ENCODE measurements around the gene DDX23. TPM values are rescaled to one million over a fixed set of nuclear protein-coding genes. Genes with fewer than 3 reads are reported as not detected.

Gene DDX23
- total RNA-seq, 1 donor, result 53.6 TPM

DNA sequence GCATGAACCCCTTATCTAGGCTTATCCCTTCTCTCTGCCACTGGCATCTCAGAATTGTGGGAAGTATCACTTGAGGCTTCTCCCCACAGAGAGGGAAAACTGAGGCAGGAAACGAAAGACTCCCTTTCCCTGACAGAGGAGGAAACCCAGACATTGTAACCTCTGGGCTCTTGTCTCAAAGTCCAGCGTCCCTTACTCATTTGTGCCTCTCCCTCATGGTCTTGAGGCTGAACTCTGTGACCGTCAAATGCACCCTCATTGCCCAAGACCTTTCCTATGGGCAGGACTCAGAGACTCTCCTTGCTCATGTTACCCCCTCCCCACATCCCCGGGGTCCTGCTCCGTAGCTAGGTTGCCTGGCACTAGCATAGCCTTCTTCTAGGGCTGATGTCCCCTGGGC, 29.8 kb downstream of the DDX23 start:
- TF ChIP-seq, protein P1, sequence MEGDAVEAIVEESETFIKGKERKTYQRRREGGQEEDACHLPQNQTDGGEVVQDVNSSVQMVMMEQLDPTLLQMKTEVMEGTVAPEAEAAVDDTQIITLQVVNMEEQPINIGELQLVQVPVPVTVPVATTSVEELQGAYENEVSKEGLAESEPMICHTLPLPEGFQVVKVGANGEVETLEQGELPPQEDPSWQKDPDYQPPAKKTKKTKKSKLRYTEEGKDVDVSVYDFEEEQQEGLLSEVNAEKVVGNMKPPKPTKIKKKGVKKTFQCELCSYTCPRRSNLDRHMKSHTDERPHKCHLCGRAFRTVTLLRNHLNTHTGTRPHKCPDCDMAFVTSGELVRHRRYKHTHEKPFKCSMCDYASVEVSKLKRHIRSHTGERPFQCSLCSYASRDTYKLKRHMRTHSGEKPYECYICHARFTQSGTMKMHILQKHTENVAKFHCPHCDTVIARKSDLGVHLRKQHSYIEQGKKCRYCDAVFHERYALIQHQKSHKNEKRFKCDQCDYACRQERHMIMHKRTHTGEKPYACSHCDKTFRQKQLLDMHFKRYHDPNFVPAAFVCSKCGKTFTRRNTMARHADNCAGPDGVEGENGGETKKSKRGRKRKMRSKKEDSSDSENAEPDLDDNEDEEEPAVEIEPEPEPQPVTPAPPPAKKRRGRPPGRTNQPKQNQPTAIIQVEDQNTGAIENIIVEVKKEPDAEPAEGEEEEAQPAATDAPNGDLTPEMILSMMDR (IDR thresholded peaks at IDR 0.05; ENCODE audit: extremely low read depth, low read depth, low read length), result no peak
- Histone ChIP-seq H3K4me2 (ENCODE audit: insufficient read depth, low read length) (no peak overlapping the region), H4K20me1 (ENCODE audit: insufficient read depth, low read length) (peaks cover 19% of the 10 kb centered on the region), H2AFZ (ENCODE audit: low read length) (no peak overlapping the region), H3K36me3 (ENCODE audit: insufficient read depth, low read length) (peaks cover 8% of the 10 kb centered on the region), H3K27me3 (ENCODE audit: insufficient read depth, low read length) (no peaks in the 10 kb centered on the region), H3K9me3 (ENCODE audit: low read depth, low read length) (no peaks in the 10 kb centered on the region), H3K27ac (ENCODE audit: low read depth, low read length) (no peak overlapping the region), H3K79me2 (ENCODE audit: insufficient read depth, low read length) (peaks cover 2% of the 10 kb centered on the region), H3K4me1 (ENCODE audit: insufficient read depth, low read length) (peaks cover 6% of the 10 kb centered on the region), H3K4me3 (ENCODE audit: insufficient read depth, low read length) (no peak overlapping the region)
- peak; percentile 14 for DNase-seq (ENCODE audit: insufficient read length, low spot score, missing footprints)

DNA sequence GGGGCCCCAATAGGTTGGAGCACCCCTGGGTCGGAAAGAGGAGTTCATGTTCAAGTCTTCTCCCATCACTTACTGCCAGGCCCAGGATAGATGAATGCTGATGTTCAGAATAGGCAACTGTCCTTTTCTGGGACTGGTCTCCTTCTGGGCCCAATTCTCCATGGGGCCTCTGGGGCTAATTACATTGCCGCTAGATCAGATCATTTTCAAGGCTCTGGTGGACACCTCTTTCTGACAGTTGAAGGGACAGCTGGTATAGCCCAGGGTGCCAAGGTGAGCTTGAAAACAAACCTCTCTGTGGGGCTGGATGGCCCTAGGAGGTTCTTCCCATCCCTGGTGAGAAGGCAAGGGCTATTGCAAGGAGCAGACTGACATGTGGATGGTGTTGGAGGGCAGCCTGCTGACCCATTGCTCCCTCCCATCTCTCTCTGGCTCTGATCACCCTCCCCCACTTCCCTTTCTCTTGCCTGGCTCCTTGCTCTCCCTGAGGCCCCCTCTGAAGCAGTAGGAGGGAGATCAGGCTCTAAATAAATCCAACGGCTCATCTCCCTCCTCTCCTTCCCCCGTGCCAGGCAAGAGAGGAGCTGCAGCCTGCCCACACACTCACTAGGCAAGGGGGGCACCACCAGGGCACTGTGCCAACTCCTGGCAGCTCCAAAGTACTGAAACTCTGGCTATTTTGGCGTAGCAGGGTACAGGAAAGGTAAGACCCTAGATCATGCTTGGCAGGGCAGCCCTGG, 31.8 kb downstream of the DDX23 start:
- H3K27ac ChIP-seq (ENCODE audit: low read depth, low read length), result no peak overlapping the region
- no peaks in the 10 kb centered on the region for H3K9me3 ChIP-seq (ENCODE audit: low read depth, low read length)
- H2AFZ ChIP-seq (ENCODE audit: low read length), result no peak overlapping the region
- H3K4me1 ChIP-seq (ENCODE audit: insufficient read depth, low read length), result peaks cover 14% of the 10 kb centered on the region
- TF ChIP-seq, protein P1 (IDR thresholded peaks at IDR 0.05; ENCODE audit: extremely low read depth, low read depth, low read length), result no peak
- H3K4me2 ChIP-seq (ENCODE audit: insufficient read depth, low read length), result no peak overlapping the region
- H3K4me3 ChIP-seq (ENCODE audit: insufficient read depth, low read length), result no peak overlapping the region
- H3K27me3 ChIP-seq (ENCODE audit: insufficient read depth, low read length), result no peaks in the 10 kb centered on the region
- DNase-seq (ENCODE audit: insufficient read length, low spot score, missing footprints), result peak; percentile 58
- H3K79me2 ChIP-seq (ENCODE audit: insufficient read depth, low read length), result peaks cover 14% of the 10 kb centered on the region
- peaks cover 3% of the 10 kb centered on the region for H3K36me3 ChIP-seq (ENCODE audit: insufficient read depth, low read length)
- peaks cover 23% of the 10 kb centered on the region for H4K20me1 ChIP-seq (ENCODE audit: insufficient read depth, low read length)

DNA sequence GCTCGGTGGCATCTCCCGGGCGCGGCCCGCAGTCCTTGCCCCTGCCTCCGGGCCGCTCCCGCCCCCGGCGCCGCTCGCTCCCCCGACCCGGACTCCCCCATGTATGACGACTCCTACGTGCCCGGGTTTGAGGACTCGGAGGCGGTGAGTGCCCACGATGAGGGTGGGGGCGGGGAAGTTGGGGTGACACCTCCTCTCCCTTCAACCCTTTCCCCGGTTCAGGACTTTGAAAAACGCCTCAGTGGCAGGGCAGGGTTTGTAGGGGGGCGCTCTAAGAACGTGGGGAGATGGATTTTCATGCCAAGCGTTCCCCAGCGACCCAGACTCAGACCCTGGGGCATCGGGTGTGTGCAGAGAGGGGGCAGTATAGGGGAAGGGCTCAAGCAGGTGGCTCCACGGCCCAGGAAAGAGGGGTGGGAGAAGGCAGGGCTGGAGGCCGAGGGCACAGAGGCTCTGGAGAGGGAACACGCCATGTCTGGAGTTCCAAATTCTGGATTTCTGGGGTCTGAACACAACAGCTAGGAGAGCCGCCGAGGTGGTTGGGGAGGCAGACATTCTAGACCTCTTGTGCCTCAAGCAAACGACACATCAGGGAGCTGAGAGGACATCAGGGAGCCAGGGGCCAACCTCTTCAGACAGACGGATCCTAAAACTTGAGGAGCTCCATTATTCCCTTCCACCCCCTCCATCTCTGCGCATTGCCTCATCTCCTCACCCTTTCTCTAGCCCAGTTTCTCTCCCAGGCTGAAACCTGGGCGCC, 33.0 kb downstream of the DDX23 start:
- H3K9me3 ChIP-seq (ENCODE audit: low read depth, low read length), result no peaks in the 10 kb centered on the region
- H3K79me2 ChIP-seq (ENCODE audit: insufficient read depth, low read length), result peaks cover 19% of the 10 kb centered on the region
- H2AFZ ChIP-seq (ENCODE audit: low read length), result no peak overlapping the region
- H3K4me3 ChIP-seq (ENCODE audit: insufficient read depth, low read length), result peak overlapping the region; percentile 79
- peak; percentile 65 for DNase-seq (ENCODE audit: insufficient read length, low spot score, missing footprints)
- TF ChIP-seq, protein P1 (IDR thresholded peaks at IDR 0.05; ENCODE audit: extremely low read depth, low read depth, low read length), result no peak
- H3K4me1 ChIP-seq (ENCODE audit: insufficient read depth, low read length), result peaks cover 18% of the 10 kb centered on the region
- no peaks in the 10 kb centered on the region for H3K27me3 ChIP-seq (ENCODE audit: insufficient read depth, low read length)
- peak overlapping the region; percentile 88 for H3K4me2 ChIP-seq (ENCODE audit: insufficient read depth, low read length)
- H4K20me1 ChIP-seq (ENCODE audit: insufficient read depth, low read length), result peaks cover 20% of the 10 kb centered on the region
- H3K27ac ChIP-seq (ENCODE audit: low read depth, low read length), result no peak overlapping the region
- H3K36me3 ChIP-seq (ENCODE audit: insufficient read depth, low read length), result no peaks in the 10 kb centered on the region

All from osteoblast (primary cell).